ENCODE results near the gene IL2RA.
"Not testable (repeated sequence)": the region's sequence is repeated elsewhere in the genome, so short reads cannot be mapped to it uniquely, and the experiment has no call there.

Gene IL2RA

GRCh38 chr10:6011558-6011957 is 50.6 kb downstream of the IL2RA start:
- DNase-seq, result no peak

- DNase-seq, result no peak
These were observed 51.6 kb downstream of the IL2RA start for GRCh38 chr10:6010569-6010968.

- no peak for DNase-seq
These were observed 52.2 kb downstream of the IL2RA start for GRCh38 chr10:6009961-6010360.

GRCh38 chr10:6009150-6009549 is 53.0 kb downstream of the IL2RA start:
- no peak for DNase-seq

GRCh38 chr10:6008497-6009142 is 53.5 kb downstream of the IL2RA start:
- DNase-seq, result no peak

GRCh38 chr10:6006991-6007390 is 55.2 kb downstream of the IL2RA start:
- no peak for DNase-seq

- no peak for DNase-seq
These were observed 55.6 kb downstream of the IL2RA start for GRCh38 chr10:6006546-6006945.

GRCh38 chr10:6005856-6006395 is 56.2 kb downstream of the IL2RA start:
- DNase-seq, result no peak

- not testable (repeated sequence) for DNase-seq
These were observed 56.9 kb downstream of the IL2RA start for GRCh38 chr10:6005161-6005804.

- DNase-seq, result no peak
These were observed 59.2 kb downstream of the IL2RA start for GRCh38 chr10:6002809-6003510.

GRCh38 chr10:5999440-6000165 is 62.6 kb downstream of the IL2RA start:
- no peak for DNase-seq

GRCh38 chr10:5996696-5997095 is 65.5 kb downstream of the IL2RA start:
- no peak for DNase-seq

- no peak for DNase-seq
These were observed 69.8 kb downstream of the IL2RA start for GRCh38 chr10:5992398-5992797.

GRCh38 chr10:5991708-5992107 is 70.5 kb downstream of the IL2RA start:
- no peak for DNase-seq

- no peak for DNase-seq
These were observed 72.4 kb downstream of the IL2RA start for GRCh38 chr10:5989756-5990155.

GRCh38 chr10:5988336-5988920 is 73.7 kb downstream of the IL2RA start:
- no peak for DNase-seq

- no peak for DNase-seq
These were observed 74.4 kb downstream of the IL2RA start for GRCh38 chr10:5987747-5988146.

- DNase-seq, result no peak
These were observed 77.1 kb downstream of the IL2RA start for GRCh38 chr10:5985029-5985428.

- no peak for DNase-seq
These were observed 78.4 kb downstream of the IL2RA start for GRCh38 chr10:5983774-5984173.

- no peak for DNase-seq
These were observed 80.6 kb downstream of the IL2RA start for GRCh38 chr10:5981529-5981928.

GRCh38 chr10:5978230-5978489 is 84.0 kb downstream of the IL2RA start:
- no peak for DNase-seq

GRCh38 chr10:5977471-5978229 is 84.5 kb downstream of the IL2RA start, which contains the start of gene IL15RA:
TSS of gene IL15RA (minus strand) at chr10:5977543. CDS start at chr10:5977492, 51 bp downstream.
- peak; percentile 73 for DNase-seq
